Trophoblast cell (in vitro differentiated cells and primary cell): ENCODE results near the gene ATOH7.

ENCODE experiments used
- DNase-seq, 2 donors: peaks; one replicate each; pipeline ENCODE4 v3.0.0-alpha.2; 2016
- H2AFZ ChIP-seq: 2 replicates; pipeline ENCODE4 v1.6.1; 2013; ENCODE audit warnings: low read length, moderate library complexity, mild to moderate bottlenecking; ENCODE audit not compliant: insufficient read depth, poor library complexity
- H2AK5ac ChIP-seq: 2 replicates; pipeline ENCODE4 v1.6.1; 2013; ENCODE audit warnings: mild to moderate bottlenecking, low read length
- H2BK120ac ChIP-seq: 2 replicates; pipeline ENCODE4 v1.6.1; 2013; ENCODE audit warnings: low read length, mild to moderate bottlenecking, moderate library complexity; ENCODE audit not compliant: insufficient read depth, poor library complexity
- H2BK12ac ChIP-seq: 2 replicates; pipeline ENCODE4 v1.6.1; 2013; ENCODE audit warnings: mild to moderate bottlenecking, low read length, moderate library complexity
- H2BK5ac ChIP-seq: 2 replicates; pipeline ENCODE4 v1.6.1; 2013; ENCODE audit warnings: low read length, low read depth, moderate library complexity, mild to moderate bottlenecking; ENCODE audit not compliant: poor library complexity
- H3K14ac ChIP-seq: 2 replicates; pipeline ENCODE4 v1.6.1; 2013; ENCODE audit warnings: mild to moderate bottlenecking, low read length
- H3K18ac ChIP-seq: 2 replicates; pipeline ENCODE4 v1.6.1; 2013; ENCODE audit warnings: mild to moderate bottlenecking, low read length
- H3K23ac ChIP-seq: 2 replicates; pipeline ENCODE4 v1.6.1; 2013; ENCODE audit warnings: low read length
- H3K27ac ChIP-seq: 2 replicates; pipeline ENCODE4 v1.5.1; 2013; ENCODE audit warnings: low read depth, mild to moderate bottlenecking, inconsistent platforms, low read length, moderate library complexity
- H3K27me3 ChIP-seq: 2 replicates; pipeline ENCODE4 v1.6.1; 2013; ENCODE audit warnings: inconsistent platforms, mild to moderate bottlenecking, low read length, moderate library complexity; ENCODE audit not compliant: insufficient read depth
- H3K36me3 ChIP-seq, 2 experiments: 1 replicate in 1 of 2; 2 replicates in 1 of 2; pipeline ENCODE4 v1.6.1; 2013; ENCODE audit warnings: low read length in 2 of 2, mild to moderate bottlenecking in 2 of 2, moderate library complexity in 1 of 2; ENCODE audit not compliant: insufficient read depth in 2 of 2, control insufficient read depth in 1 of 2
- H3K4ac ChIP-seq: 2 replicates; pipeline ENCODE4 v1.6.1; 2013; ENCODE audit warnings: low read depth, mild to moderate bottlenecking, low read length, moderate library complexity
- H3K4me1 ChIP-seq, 2 experiments: 1 replicate in 1 of 2; 2 replicates in 1 of 2; pipeline ENCODE4 v1.6.1; 2013; ENCODE audit warnings: low read length in 2 of 2, mild to moderate bottlenecking in 2 of 2, moderate library complexity in 1 of 2; ENCODE audit not compliant: insufficient read depth in 2 of 2, control insufficient read depth in 1 of 2
- H3K4me2 ChIP-seq: 2 replicates; pipeline ENCODE4 v1.6.1; 2013; ENCODE audit warnings: inconsistent platforms, mild to moderate bottlenecking, low read length, moderate library complexity
- H3K4me3 ChIP-seq: 2 replicates; pipeline ENCODE4 v1.5.1; 2013; ENCODE audit warnings: mild to moderate bottlenecking, low read depth, low read length, inconsistent platforms
- H3K79me1 ChIP-seq: one replicate; pipeline ENCODE4 v1.6.1; 2013; ENCODE audit warnings: low read length
- H3K79me2 ChIP-seq: 2 replicates; pipeline ENCODE4 v1.6.1; 2013; ENCODE audit warnings: low read length, mild to moderate bottlenecking; ENCODE audit not compliant: control insufficient read depth, insufficient read depth, poor library complexity
- H3K9ac ChIP-seq: 2 replicates; pipeline ENCODE4 v1.6.1; 2013; ENCODE audit warnings: mild to moderate bottlenecking, low read length
- H3K9me3 ChIP-seq: 2 replicates; pipeline ENCODE4 v1.6.1; 2013; ENCODE audit warnings: low read depth, mild to moderate bottlenecking, control low read depth, inconsistent platforms, low read length; ENCODE audit not compliant: insufficient read depth
- H4K12ac ChIP-seq: 2 replicates; pipeline ENCODE4 v1.6.1; 2013; ENCODE audit warnings: low read depth, mild to moderate bottlenecking, low read length, moderate library complexity
- H4K8ac ChIP-seq: 2 replicates; pipeline ENCODE4 v1.6.1; 2013; ENCODE audit warnings: low read depth, mild to moderate bottlenecking, low read length, moderate library complexity
- H4K91ac ChIP-seq: one replicate; pipeline ENCODE4 v1.6.1; 2013; ENCODE audit warnings: low read depth, mild to moderate bottlenecking, low read length, moderate library complexity
- WGBS: extraction: QIAGEN DNeasy Blood & Tissue Kit; methylation state at CpG from one replicate; pipeline ENCODE4 v1.1.7; 2013; ENCODE audit warnings: missing lambda C conversion rate; ENCODE audit not compliant: insufficient read length, insufficient coverage; ENCODE audit errors: extremely low coverage; 5-methylcytosine and 5-hydroxymethylcytosine counted together

ATOH7 gene

DNA sequence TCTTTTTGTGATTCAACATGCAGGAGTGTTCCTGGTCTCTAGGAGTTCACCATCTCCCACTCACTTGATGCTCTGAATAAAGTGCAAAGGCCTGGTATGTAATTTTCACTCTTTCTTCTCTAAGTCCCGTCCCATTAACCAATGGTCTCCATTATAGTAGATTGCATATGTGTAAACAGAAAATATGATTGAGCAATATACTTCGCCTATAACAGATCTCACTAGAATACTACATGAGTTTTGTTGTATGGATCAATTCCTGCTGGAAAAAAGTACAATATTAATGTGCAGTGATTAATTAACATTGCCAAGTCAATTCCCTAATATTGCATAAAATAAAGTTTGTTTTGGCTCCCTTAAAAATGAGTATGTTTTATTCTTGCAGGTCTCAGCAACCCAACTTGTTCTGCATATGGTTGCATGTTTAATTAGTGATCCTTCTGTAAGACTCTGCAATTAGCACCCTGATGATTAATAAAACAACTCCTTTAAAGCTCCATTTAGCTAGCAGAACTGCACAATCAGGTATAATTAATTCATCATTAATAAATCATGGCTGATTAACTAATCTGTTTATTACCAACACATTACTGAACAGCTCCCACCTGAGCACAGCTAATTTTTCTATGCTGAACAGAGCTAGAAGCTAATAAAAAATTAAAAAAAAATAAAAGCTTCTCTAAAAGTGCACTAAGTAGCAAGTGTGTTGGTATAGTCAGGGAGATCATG lies 37.8 kb upstream of the ATOH7 start:
- Histone ChIP-seq H3K4me3 (no peak overlapping the region), H3K36me3 (no peaks in the 10 kb centered on the region)

DNA sequence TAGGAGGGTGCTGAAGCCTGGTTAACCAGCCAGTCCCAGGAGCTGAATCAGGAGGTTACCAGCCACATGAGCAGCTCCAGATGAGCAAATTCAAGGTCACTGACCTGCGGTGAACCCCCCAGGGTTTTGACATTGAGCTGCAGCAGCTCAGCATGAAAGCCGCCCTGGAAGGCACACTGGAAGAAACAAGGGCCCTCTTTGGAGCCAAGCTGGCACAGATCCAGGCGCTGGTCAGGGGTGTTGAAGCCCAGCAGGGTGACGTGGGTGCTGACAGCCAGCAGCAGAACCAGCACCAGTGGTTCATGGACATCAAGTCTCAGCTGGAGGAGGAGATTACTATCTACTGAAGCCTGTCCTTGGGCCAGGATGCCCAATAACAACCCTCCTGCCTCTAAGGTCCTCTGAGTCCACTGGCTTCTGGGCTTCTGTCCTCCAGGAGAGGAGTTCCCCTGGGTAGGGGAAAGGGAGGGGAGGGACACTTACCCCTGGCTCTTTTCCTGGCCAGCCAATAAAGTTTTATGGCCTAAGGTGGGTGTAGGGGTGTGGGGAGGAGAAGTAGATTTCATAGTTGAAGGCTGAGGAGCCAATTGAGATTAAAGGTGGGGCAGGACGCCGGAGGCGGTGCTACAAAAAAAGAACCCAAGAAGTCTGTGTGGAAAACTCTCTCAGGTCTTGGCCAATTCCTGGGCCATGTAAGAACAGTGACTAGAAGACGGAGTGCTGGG lies 29.4 kb upstream of the ATOH7 start:
- no peaks in the 10 kb centered on the region for H3K79me1 ChIP-seq
- no peak overlapping the region for H4K12ac ChIP-seq
- no peak overlapping the region for H2AK5ac ChIP-seq
- H2AFZ ChIP-seq, result no peak overlapping the region
- H3K23ac ChIP-seq, result no peak overlapping the region
- no peak overlapping the region for H2BK120ac ChIP-seq
- H3K14ac ChIP-seq, result no peak overlapping the region
- H3K36me3 ChIP-seq, result no peaks in the 10 kb centered on the region
- H4K91ac ChIP-seq, result no peak overlapping the region
- peaks cover 3% of the 10 kb centered on the region for H3K9me3 ChIP-seq
- no peaks in the 10 kb centered on the region for H3K27me3 ChIP-seq
- no peak overlapping the region for H3K18ac ChIP-seq
- peak in 1 of 2 donors; percentile 12 for DNase-seq
- no CpG with 5 or more reads among the region's 8 CpGs for WGBS
- H3K4me1 ChIP-seq, result no peaks in the 10 kb centered on the region
- no peak overlapping the region for H3K4me3 ChIP-seq
- H3K4ac ChIP-seq, result no peak overlapping the region
- no peak overlapping the region for H4K8ac ChIP-seq
- H3K4me2 ChIP-seq, result no peak overlapping the region
- H2BK5ac ChIP-seq, result no peak overlapping the region
- no peak overlapping the region for H3K27ac ChIP-seq
- H2BK12ac ChIP-seq, result no peak overlapping the region
- H3K79me2 ChIP-seq, result no peaks in the 10 kb centered on the region
- H3K9ac ChIP-seq, result no peak overlapping the region

More for the DNA sequence above, 37.8 kb upstream of the ATOH7 start:
- Histone ChIP-seq H4K12ac (no peak overlapping the region), H3K9me3 (no peaks in the 10 kb centered on the region), H2AFZ (no peak overlapping the region), H2BK120ac (no peak overlapping the region), H2AK5ac (no peak overlapping the region), H3K79me2 (no peaks in the 10 kb centered on the region), H3K23ac (no peak overlapping the region), H3K4me1 (no peaks in the 10 kb centered on the region), H2BK12ac (no peak overlapping the region), H3K79me1 (no peaks in the 10 kb centered on the region), H4K8ac (no peak overlapping the region), H3K27me3 (no peaks in the 10 kb centered on the region), H4K91ac (no peak overlapping the region), H3K18ac (no peak overlapping the region), H3K4ac (no peak overlapping the region), H2BK5ac (no peak overlapping the region), H3K14ac (no peak overlapping the region), H3K27ac (no peak overlapping the region), H3K9ac (no peak overlapping the region), H3K4me2 (no peak overlapping the region)
- WGBS, result no CpG with 5 or more reads among the region's 2 CpGs
- no peak for DNase-seq

DNA sequence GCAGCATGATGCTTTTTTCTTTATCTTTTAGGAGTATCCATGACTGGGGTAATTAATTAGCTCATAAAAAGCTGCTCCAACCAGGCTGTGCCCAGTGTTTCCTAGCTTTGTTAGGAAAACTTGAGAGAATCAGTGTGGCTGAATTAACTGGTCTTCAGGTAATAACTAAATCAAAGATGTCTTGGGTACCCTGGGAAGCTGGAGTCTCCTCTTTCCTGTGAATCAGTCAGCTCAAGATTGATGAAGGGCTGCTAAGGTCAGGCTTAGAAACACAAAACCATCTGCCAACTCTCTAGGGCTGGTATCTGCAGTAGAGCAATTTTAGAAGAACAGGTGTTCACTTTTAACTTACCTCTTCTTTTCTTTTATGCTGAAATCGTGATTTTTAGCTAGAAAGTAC lies 21.4 kb upstream of the ATOH7 start:
- Histone ChIP-seq H3K4me1 (no peaks in the 10 kb centered on the region), H3K79me1 (no peaks in the 10 kb centered on the region), H2BK12ac (no peak overlapping the region), H4K8ac (no peak overlapping the region), H2AFZ (no peak overlapping the region), H3K4me3 (no peak overlapping the region), H3K27ac (no peak overlapping the region), H3K9me3 (no peaks in the 10 kb centered on the region), H3K79me2 (no peaks in the 10 kb centered on the region), H3K18ac (no peak overlapping the region), H4K91ac (no peak overlapping the region), H3K23ac (no peak overlapping the region), H3K9ac (no peak overlapping the region), H3K4me2 (no peak overlapping the region), H2BK5ac (no peak overlapping the region), H2AK5ac (no peak overlapping the region), H2BK120ac (no peak overlapping the region), H3K4ac (no peak overlapping the region), H3K27me3 (no peaks in the 10 kb centered on the region), H4K12ac (no peak overlapping the region), H3K36me3 (no peaks in the 10 kb centered on the region), H3K14ac (no peak overlapping the region)
- WGBS, result no CpG with 5 or more reads among the region's 1 CpG
- no peak for DNase-seq

DNA sequence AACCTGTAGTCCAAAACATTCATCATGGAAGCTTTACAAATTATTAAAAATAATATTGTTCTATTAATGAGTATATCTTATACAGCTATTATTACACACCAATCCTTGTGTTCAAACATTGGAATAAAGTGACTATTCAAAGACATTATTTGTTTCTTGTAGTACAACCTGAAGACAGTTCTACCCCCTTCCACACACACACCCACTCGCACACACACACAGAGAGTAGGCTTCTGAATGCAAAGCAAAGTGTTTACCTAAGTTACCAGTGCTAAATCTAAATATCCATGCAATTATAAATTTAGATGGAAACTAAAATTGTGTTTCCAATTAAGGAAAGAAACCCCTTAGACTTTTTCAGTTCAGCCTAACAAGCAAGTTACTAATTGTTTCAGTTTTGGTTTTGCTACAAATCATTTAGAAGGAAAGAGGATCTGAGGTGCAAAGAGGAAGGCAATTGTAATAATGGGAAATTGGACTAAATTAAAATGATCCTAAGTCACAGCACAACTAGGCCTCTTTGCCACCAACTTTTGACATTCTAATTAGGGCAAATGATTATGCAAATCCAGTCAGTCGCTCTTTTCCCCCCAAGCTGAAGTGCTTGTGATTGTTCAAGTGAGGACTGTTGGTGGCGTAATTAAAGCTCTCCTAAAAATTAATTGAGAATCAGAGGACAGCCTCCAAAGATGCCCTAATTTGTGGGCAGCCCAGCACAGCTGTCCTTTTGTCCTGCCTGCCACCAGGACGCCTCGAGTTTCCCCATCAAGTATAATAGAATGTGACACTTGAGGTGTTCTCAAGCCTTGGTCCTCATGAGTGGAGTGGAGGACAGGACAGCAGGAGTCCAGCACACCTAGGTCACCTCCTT lies 19.9 kb upstream of the ATOH7 start:
- Histone ChIP-seq H3K27me3 (no peaks in the 10 kb centered on the region), H3K4me2 (no peak overlapping the region), H4K12ac (no peak overlapping the region), H3K23ac (no peak overlapping the region), H3K18ac (no peak overlapping the region), H2BK12ac (no peak overlapping the region), H2BK120ac (no peak overlapping the region), H3K36me3 (no peaks in the 10 kb centered on the region), H2AK5ac (no peak overlapping the region), H3K79me1 (no peaks in the 10 kb centered on the region), H4K8ac (no peak overlapping the region), H3K4me3 (no peak overlapping the region), H3K14ac (no peak overlapping the region), H2BK5ac (no peak overlapping the region), H3K4ac (no peak overlapping the region), H2AFZ (no peak overlapping the region), H3K9me3 (no peaks in the 10 kb centered on the region), H3K27ac (no peak overlapping the region), H3K9ac (no peak overlapping the region), H3K79me2 (no peaks in the 10 kb centered on the region), H3K4me1 (no peaks in the 10 kb centered on the region), H4K91ac (no peak overlapping the region)
- DNase-seq, result no peak
- WGBS, result no CpG with 5 or more reads among the region's 5 CpGs
